GM12878 (cell line): ENCODE measurements around the gene PARN. TPM values are rescaled to one million over a fixed set of nuclear protein-coding genes. Genes with fewer than 3 reads are reported as not detected.

Source experiments
- ATAC-seq: fragments of 200-7000 bp; cut with Tn5 transposase; 3 replicates; pipeline ENCODE4 v1.9.1; 2020; ENCODE audit warnings: mild to moderate bottlenecking, moderate library complexity
- BruUV-seq: library from RNA; stranded (reverse); fragments of 400-500 nt; replicated peaks from 2 replicates; lab custom pipeline; 2021; lab: Mats Ljungman, UMichigan
- CTCF ChIA-PET: fragments of 300-600 bp; sonication (Branson Sonifier 250); formaldehyde crosslinking; extraction: SDS; loops from one replicate; lab custom pipeline; 2021; ENCODE audit warnings: inconsistent platforms; lab: Yijun Ruan, JAX
- POLR2A ChIA-PET: fragments of 350-600 bp; formaldehyde crosslinking; extraction: SDS; loops from one replicate; lab custom pipeline; 2021; ENCODE audit warnings: inconsistent platforms; lab: Charles Lee
- RAD21 ChIA-PET: fragments of 300-600 bp; sonication (Branson Sonifier 250); formaldehyde crosslinking; loops from one replicate; lab custom pipeline; 2023; ENCODE audit warnings: antibody characterized with exemption; ENCODE audit not compliant: unreplicated experiment; lab: Charles Lee
- SMC1A ChIA-PET: fragments of 300-600 bp; sonication (Branson Sonifier 250); formaldehyde crosslinking; loops from one replicate; lab custom pipeline; 2023; ENCODE audit not compliant: unreplicated experiment, uncharacterized antibody; lab: Charles Lee
- DNase-seq: peaks from one replicate; pipeline ENCODE4 v3.0.0-alpha.2; 2011; ENCODE audit warnings: low read depth, low spot score
- FAIRE-seq: peaks from 3 replicates; lab custom pipeline; 2011; peaks lifted over from hg19 to GRCh38; lab: Jason Lieb, UNC
- H2AFZ ChIP-seq: 2 replicates; pipeline ENCODE4 v1.6.0; 2011; ENCODE audit warnings: low read depth, low read length, control low read depth; ENCODE audit not compliant: control insufficient read depth
- H3K27ac ChIP-seq: 2 replicates; pipeline ENCODE4 v1.5.1; 2011; ENCODE audit warnings: control low read depth; ENCODE audit not compliant: control insufficient read depth, insufficient read depth
- H3K27me3 ChIP-seq, 2 experiments: replicated peaks in 1 of 2; 2 replicates each; pipeline versions ENCODE4 v1.6.0 to v1.6.1; 2011; ENCODE audit warnings: low read length in 1 of 2; ENCODE audit not compliant: control insufficient read depth in 2 of 2, insufficient read depth in 2 of 2
- H3K36me3 ChIP-seq, 2 experiments: 2 replicates each; pipeline ENCODE4 v1.5.1; 2011; ENCODE audit warnings: low read length in 1 of 2; ENCODE audit not compliant: control insufficient read depth in 2 of 2, insufficient read depth in 2 of 2
- H3K4me1 ChIP-seq: 2 replicates; pipeline ENCODE4 v1.6.1; 2011; ENCODE audit warnings: mild to moderate bottlenecking, low read length, moderate library complexity, mixed read lengths; ENCODE audit not compliant: control insufficient read depth, insufficient read depth
- H3K4me2 ChIP-seq: 2 replicates; pipeline ENCODE4 v1.6.0; 2011; ENCODE audit warnings: control low read depth; ENCODE audit not compliant: control insufficient read depth, insufficient read depth
- H3K4me3 ChIP-seq: fragments of 200-600 bp; sonication (generic); 2 replicates; pipeline ENCODE4 v1.5.1; 2016
- H3K79me2 ChIP-seq: 2 replicates; pipeline ENCODE4 v1.6.0; 2011; ENCODE audit warnings: low read length; ENCODE audit not compliant: control insufficient read depth, insufficient read depth
- H3K9ac ChIP-seq: 2 replicates; pipeline ENCODE4 v1.8.0; 2011; ENCODE audit warnings: low read length, control low read depth, mixed read lengths; ENCODE audit not compliant: control insufficient read depth, insufficient read depth
- H3K9me3 ChIP-seq: replicated peaks from 3 replicates; pipeline ENCODE4 v1.5.1; 2011; ENCODE audit warnings: mild to moderate bottlenecking, low read length; ENCODE audit not compliant: control insufficient read depth, insufficient read depth
- H4K20me1 ChIP-seq: 2 replicates; pipeline ENCODE4 v1.6.0; 2011; ENCODE audit not compliant: control insufficient read depth, insufficient read depth
- ATF3 ChIP-seq: IDR thresholded peaks from 2 replicates; pipeline ENCODE4 v1.6.1; 2011; ENCODE audit warnings: low read depth, mild to moderate bottlenecking, low read length, moderate library complexity, borderline replicate concordance; ENCODE audit errors: extremely low read depth
- BCL11A ChIP-seq: IDR thresholded peaks from 2 replicates; pipeline ENCODE4 v1.6.1; 2011; ENCODE audit warnings: low read depth, low read length
- BHLHE40 ChIP-seq, 2 experiments: fragments of 450-650 bp in 1 of 2; IDR thresholded peaks; 2 replicates each; pipeline ENCODE4 v1.6.1; 2011 to 2017; ENCODE audit warnings: low read depth in 2 of 2, borderline replicate concordance in 1 of 2, improper control_type of control experiment in 1 of 2, low read length in 1 of 2, mild to moderate bottlenecking in 1 of 2
- CREB1 ChIP-seq: IDR thresholded peaks from 2 replicates; pipeline ENCODE4 v1.6.1; 2012; ENCODE audit warnings: low read depth, mild to moderate bottlenecking, inconsistent platforms
- HDAC6 ChIP-seq: fragments of 200-600 bp; sonication (generic); IDR thresholded peaks from one replicate; pipeline ENCODE4 v1.8.0; 2017; ENCODE audit warnings: antibody characterized with exemption; ENCODE audit not compliant: unreplicated experiment
- NFIC ChIP-seq: IDR thresholded peaks from 2 replicates; pipeline ENCODE4 v1.6.1; 2012; ENCODE audit warnings: low read depth, mild to moderate bottlenecking, inconsistent platforms, low read length, moderate library complexity
- NFXL1 ChIP-seq: fragments of 450-650 bp; IDR thresholded peaks from 2 replicates; pipeline ENCODE4 v1.6.1; 2017; ENCODE audit warnings: antibody characterized with exemption, mild to moderate bottlenecking, borderline replicate concordance
- NFYB ChIP-seq: IDR thresholded peaks from 2 replicates; pipeline ENCODE4 v1.6.1; 2011; ENCODE audit warnings: low read depth, mild to moderate bottlenecking, low read length, improper control_type of control experiment, moderate library complexity; ENCODE audit not compliant: insufficient read depth
- PAX8 ChIP-seq: fragments of 450-650 bp; IDR thresholded peaks from 2 replicates; pipeline ENCODE4 v1.6.1; 2017; ENCODE audit warnings: mild to moderate bottlenecking, moderate library complexity
- SMAD5 ChIP-seq: IDR thresholded peaks from 2 replicates; pipeline ENCODE4 v1.6.1; 2016; ENCODE audit warnings: antibody characterized with exemption, low read depth
- SPI1 ChIP-seq: IDR thresholded peaks from 2 replicates; pipeline ENCODE4 v1.6.1; 2011; ENCODE audit warnings: low read depth, mild to moderate bottlenecking, low read length, moderate library complexity, borderline replicate concordance; ENCODE audit not compliant: insufficient read depth
- ZBED1 ChIP-seq: IDR thresholded peaks from 2 replicates; pipeline ENCODE4 v1.6.1; 2016; ENCODE audit warnings: borderline replicate concordance
- ZNF622 ChIP-seq: fragments of 450-650 bp; IDR thresholded peaks from 2 replicates; pipeline ENCODE4 v1.6.1; 2017; ENCODE audit warnings: mild to moderate bottlenecking, inconsistent platforms
- WGBS: methylation state at CpG from one replicate; pipeline ENCODE4 v1.1.6; 2016; ENCODE audit warnings: low lambda C conversion rate; ENCODE audit not compliant: insufficient replicate concordance, insufficient coverage; ENCODE audit errors: missing lambda C conversion rate; 5-methylcytosine and 5-hydroxymethylcytosine counted together
- in situ Hi-C: fragments of 300-500 bp; cut with MboI; formaldehyde crosslinking; loops from 9 replicates; pipeline ENCODE4 v1.14.3; 2018; ENCODE audit warnings: mixed read lengths
- intact Hi-C: fragments of 100-400 bp; cut with micrococcal nuclease; formaldehyde crosslinking; loops from one replicate; pipeline ENCODE4 v1.14.2; 2022; ENCODE audit not compliant: unreplicated experiment
- polyA plus RNA-seq, 11 experiments: library from polyadenylated mRNA; depleted of rRNA in 4 of 11; unstranded in 6 of 11; stranded (reverse) in 5 of 11; fragments of >200 nt; fragmentation: Nextera tagmentation in 4 of 11; fragmentation: Illumina TruSeq in 1 of 11; extraction: Ambion mirVana in 4 of 11; extraction: Trizol in 1 of 11; gene quantifications; 1 replicate in 1 of 11; 2 replicates in 10 of 11; pipeline versions ENCODE4 v1.2.1 to v1.2.3, GENCODE V29; 2011 to 2016; ENCODE audit warnings: inconsistent platforms in 2 of 11, missing spikeins in 2 of 11, low read depth in 1 of 11
- total RNA-seq, 4 experiments: library from RNA; depleted of rRNA in 3 of 4; stranded (reverse); fragments of >200 nt in 3 of 4; fragmentation: Illumina TruSeq in 1 of 4; extraction: Trizol in 1 of 4; gene quantifications; 2 replicates each; pipeline versions ENCODE4 v1.2.1 to v1.2.3, GENCODE V29; 2013 to 2021
- TF ChIP-seq, protein P1 (sequence below): IDR thresholded peaks from 2 replicates; pipeline ENCODE4 v1.6.1; 2012; ENCODE audit warnings: low read depth, low read length, improper control_type of control experiment
- TF ChIP-seq, protein P2 (sequence below): fragments of 450-650 bp; formaldehyde crosslinking; IDR thresholded peaks from 2 replicates; pipeline ENCODE4 v1.5.0; 2022; ENCODE audit warnings: mild to moderate bottlenecking, missing genetic modification characterization

The PARN gene
- total and polyA plus RNA-seq, 10 of the 15 experiments (the other 5 are each of a cell fraction or from before 2014, with no cell fraction given): 15.6 to 77.3 (median 47.7) TPM

GRCh38 chr16:14548933-14549788, 80.9 kb downstream of the PARN start:
- Histone ChIP-seq H2AFZ (no peak overlapping the region), H3K9ac (no peak overlapping the region), H3K4me1 (no peaks in the 10 kb centered on the region), H4K20me1 (no peaks in the 10 kb centered on the region), H3K27ac (no peak overlapping the region), H3K79me2 (no peaks in the 10 kb centered on the region), H3K27me3 (no peaks in the 10 kb centered on the region), H3K4me3 (no peak overlapping the region), H3K9me3 (no peaks in the 10 kb centered on the region; the same call in 2 of the 3 replicates), H3K36me3 (peaks cover 0 to 17% of the 10 kb centered on the region in 2 experiments), H3K4me2 (no peak overlapping the region)
- in situ Hi-C loops (no loop called here), intact Hi-C loops (no loop called here)
- ATAC-seq: no peak
- ChIA-PET SMC1A (interaction anchor here (0.6 to 0.8 kb wide), 2 partner anchors 18 to 43 kb away, joined by 3 to 4 read pairs; no protein-coding TSS in a partner anchor), RAD21 (no interaction called here), CTCF (interaction anchor here (0.6 to 1.6 kb wide), 3 partner anchors 9 to 248 kb away, joined by 3 to 4 read pairs (median 3); no protein-coding TSS in a partner anchor), POLR2A (no interaction called here)
- BruUV-seq: no TSS peak
- no peak for DNase-seq
- TF ChIP-seq, protein P1, sequence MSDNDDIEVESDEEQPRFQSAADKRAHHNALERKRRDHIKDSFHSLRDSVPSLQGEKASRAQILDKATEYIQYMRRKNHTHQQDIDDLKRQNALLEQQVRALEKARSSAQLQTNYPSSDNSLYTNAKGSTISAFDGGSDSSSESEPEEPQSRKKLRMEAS: no peak
- TF ChIP-seq ZNF622 (no peak), SMAD5 (no peak), ZBED1 (no peak), BHLHE40 (IDR thresholded peaks at IDR 0.05; ENCODE audit: borderline replicate concordance in 1 of 2, low read depth in 2 of 2, low read length in 1 of 2) (no peak), PAX8 (no peak), BCL11A (no peak), SPI1 (no peak), NFXL1 (no peak), NFYB (no peak), CREB1 (no peak), NFIC (no peak), HDAC6 (no peak), ATF3 (no peak)
- TF ChIP-seq, protein P2, sequence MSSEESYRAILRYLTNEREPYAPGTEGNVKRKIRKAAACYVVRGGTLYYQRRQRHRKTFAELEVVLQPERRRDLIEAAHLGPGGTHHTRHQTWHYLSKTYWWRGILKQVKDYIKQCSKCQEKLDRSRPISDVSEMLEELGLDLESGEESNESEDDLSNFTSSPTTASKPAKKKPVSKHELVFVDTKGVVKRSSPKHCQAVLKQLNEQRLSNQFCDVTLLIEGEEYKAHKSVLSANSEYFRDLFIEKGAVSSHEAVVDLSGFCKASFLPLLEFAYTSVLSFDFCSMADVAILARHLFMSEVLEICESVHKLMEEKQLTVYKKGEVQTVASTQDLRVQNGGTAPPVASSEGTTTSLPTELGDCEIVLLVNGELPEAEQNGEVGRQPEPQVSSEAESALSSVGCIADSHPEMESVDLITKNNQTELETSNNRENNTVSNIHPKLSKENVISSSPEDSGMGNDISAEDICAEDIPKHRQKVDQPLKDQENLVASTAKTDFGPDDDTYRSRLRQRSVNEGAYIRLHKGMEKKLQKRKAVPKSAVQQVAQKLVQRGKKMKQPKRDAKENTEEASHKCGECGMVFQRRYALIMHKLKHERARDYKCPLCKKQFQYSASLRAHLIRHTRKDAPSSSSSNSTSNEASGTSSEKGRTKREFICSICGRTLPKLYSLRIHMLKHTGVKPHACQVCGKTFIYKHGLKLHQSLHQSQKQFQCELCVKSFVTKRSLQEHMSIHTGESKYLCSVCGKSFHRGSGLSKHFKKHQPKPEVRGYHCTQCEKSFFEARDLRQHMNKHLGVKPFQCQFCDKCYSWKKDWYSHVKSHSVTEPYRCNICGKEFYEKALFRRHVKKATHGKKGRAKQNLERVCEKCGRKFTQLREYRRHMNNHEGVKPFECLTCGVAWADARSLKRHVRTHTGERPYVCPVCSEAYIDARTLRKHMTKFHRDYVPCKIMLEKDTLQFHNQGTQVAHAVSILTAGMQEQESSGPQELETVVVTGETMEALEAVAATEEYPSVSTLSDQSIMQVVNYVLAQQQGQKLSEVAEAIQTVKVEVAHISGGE: no peak
- FAIRE-seq: peak; percentile 13
- WGBS: 95% methylated on average over 3 of the region's 3 CpGs
